Naive thymus-derived CD8-positive, alpha-beta T cell (primary cell): ENCODE results near the gene C4orf17. TPM values are rescaled to one million over a fixed set of nuclear protein-coding genes. Genes with fewer than 3 reads are reported as not detected.

Source experiments
- ATAC-seq, 2 donors: fragments of 150-1000 bp; cut with Tn5 transposase in 1 of 2; sonication (Bioruptor Pico), chemical (Tn5 transposase) in 1 of 2; 1 replicate in 1 of 2; 2 replicates in 1 of 2; pipeline ENCODE4 v1.10.0; 2021; ENCODE audit warnings: mild to moderate bottlenecking in 2 of 2, moderate library complexity in 2 of 2
- POLR2A ChIA-PET: fragments of 350-600 bp; sonication (Branson Sonifier 250); formaldehyde crosslinking; loops from one replicate; lab custom pipeline; 2021; ENCODE audit warnings: antibody characterized with exemption; lab: Charles Lee
- DNase-seq, 10 donors: peaks; one replicate each; pipeline versions ENCODE4 v3.0.0 to v3.0.0-alpha.2; 2020 to 2022
- H3K27ac Mint-ChIP-seq, 10 donors: one replicate each; pipeline ENCODE4 v1.8.0; 2020 to 2022; ENCODE audit warnings: mild to moderate bottlenecking in 10 of 10, mixed read lengths in 10 of 10, moderate library complexity in 4 of 10, inconsistent platforms in 1 of 10
- H3K27me3 Mint-ChIP-seq, 5 donors: one replicate each; pipeline ENCODE4 v1.8.0; 2021 to 2022; ENCODE audit warnings: mixed read lengths in 5 of 5
- H3K36me3 Mint-ChIP-seq, 3 donors: one replicate each; pipeline ENCODE4 v1.8.0; 2020 to 2022; ENCODE audit warnings: mixed read lengths in 3 of 3, mild to moderate bottlenecking in 2 of 3, inconsistent platforms in 1 of 3
- H3K4me1 Mint-ChIP-seq, 4 donors: one replicate each; pipeline ENCODE4 v1.8.0; 2021 to 2022; ENCODE audit warnings: mixed read lengths in 4 of 4
- H3K4me3 Mint-ChIP-seq, 10 donors: one replicate each; pipeline ENCODE4 v1.8.0; 2020 to 2022; ENCODE audit warnings: mild to moderate bottlenecking in 10 of 10, mixed read lengths in 10 of 10, moderate library complexity in 6 of 10, inconsistent platforms in 1 of 10
- H3K9me3 Mint-ChIP-seq, 9 donors: one replicate each; pipeline ENCODE4 v1.8.0; 2020 to 2022; ENCODE audit warnings: mixed read lengths in 9 of 9, mild to moderate bottlenecking in 3 of 9, inconsistent platforms in 1 of 9, moderate library complexity in 1 of 9
- polyA plus RNA-seq, 3 donors: library from polyadenylated mRNA; unstranded; fragments of 300-500 nt; fragmentation: Illumina TruSeq; gene quantifications; one replicate each; pipeline ENCODE4 v1.2.3, GENCODE V29; 2021
- total RNA-seq, 8 experiments: library from RNA in 2 of 8; stranded (reverse) in 2 of 8; gene quantifications; one replicate each; pipeline ENCODE4 v1.2.3 and lab custom pipeline; 2021 to 2026

The C4orf17 gene
- total and polyA plus RNA-seq, 5 experiments from 2014 or later, result not detected

GRCh38 chr4:99587309-99587708 lies 76.5 kb downstream of the C4orf17 start:
- Mint-ChIP-seq H3K27ac (no peak overlapping the region), H3K36me3 (no peaks in the 10 kb centered on the region), H3K27me3 (peaks cover 0 to 21% (median 6%) of the 10 kb centered on the region in 5 donors), H3K4me1 (no peaks in the 10 kb centered on the region), H3K4me3 (no peak overlapping the region), H3K9me3 (no peaks in the 10 kb centered on the region)
- DNase-seq (no peak), ATAC-seq (no peak)
- POLR2A ChIA-PET, result no interaction called here

DNA sequence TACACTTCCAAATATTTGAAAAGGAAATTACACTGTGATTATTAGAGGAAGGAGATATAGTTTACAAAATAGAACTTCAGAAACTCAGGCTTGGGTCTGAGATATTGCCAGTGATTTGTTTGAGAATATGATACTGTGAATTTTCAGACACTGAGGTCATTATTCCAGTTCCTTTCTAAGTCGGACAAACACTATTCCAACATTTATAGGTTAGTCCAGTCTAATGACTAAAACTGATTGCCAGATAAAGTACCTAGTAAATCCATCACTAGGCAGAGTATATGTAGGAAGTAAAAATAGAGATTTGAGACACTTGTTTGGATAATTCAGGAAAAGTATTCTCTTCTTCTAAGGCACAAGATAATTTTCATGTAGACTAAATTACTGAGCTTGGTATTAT lies 77.0 kb downstream of the C4orf17 start:
- Mint-ChIP-seq H3K27me3 (peaks cover 0 to 19% (median 6%) of the 10 kb centered on the region in 5 donors), H3K9me3 (no peaks in the 10 kb centered on the region), H3K4me3 (no peak overlapping the region), H3K36me3 (no peaks in the 10 kb centered on the region), H3K27ac (no peak overlapping the region), H3K4me1 (no peaks in the 10 kb centered on the region)
- no peak for DNase-seq
- POLR2A ChIA-PET, result no interaction called here
- no peak for ATAC-seq

- Mint-ChIP-seq H3K36me3 (no peaks in the 10 kb centered on the region), H3K4me3 (no peak overlapping the region), H3K4me1 (no peaks in the 10 kb centered on the region), H3K9me3 (no peaks in the 10 kb centered on the region), H3K27me3 (peaks cover 0 to 3% (median 1%) of the 10 kb centered on the region in 5 donors), H3K27ac (no peak overlapping the region)
- POLR2A ChIA-PET, result no interaction called here
- DNase-seq (no peak), ATAC-seq (no peak)
Measured at GRCh38 chr4:99591757-99592156, 80.9 kb downstream of the C4orf17 start.

Other genes starting within 250 kb of the C4orf17 start
- not detected for gene ADH1A, start 220.0 kb upstream of the C4orf17 start, total RNA-seq
- gene ADH1A, start 220.0 kb upstream of the C4orf17 start, polyA plus RNA-seq, result not detected
- not detected for gene ADH1B, start 189.6 kb upstream of the C4orf17 start, total RNA-seq
- not detected for gene ADH1B, start 189.6 kb upstream of the C4orf17 start, polyA plus RNA-seq
- gene ADH1C, start 158.3 kb upstream of the C4orf17 start, total RNA-seq, result not detected
- gene ADH1C, start 158.3 kb upstream of the C4orf17 start, polyA plus RNA-seq, result not detected
- gene ADH7, start 75.7 kb upstream of the C4orf17 start, total RNA-seq, result not detected
- gene ADH7, start 75.7 kb upstream of the C4orf17 start, polyA plus RNA-seq, result not detected
- 1 to 10 TPM; 5.2 to 8.7 TPM for gene TRMT10A, start 53.0 kb downstream of the C4orf17 start, total RNA-seq
- 1 to 10 TPM; 2.5 to 2.9 (median 2.6) TPM for gene TRMT10A, start 53.0 kb downstream of the C4orf17 start, polyA plus RNA-seq
- under 1 TPM in 1 of 2 experiments, not detected in 1; 0.73 TPM for gene MTTP, start 63.8 kb downstream of the C4orf17 start, total RNA-seq
- not detected for gene MTTP, start 63.8 kb downstream of the C4orf17 start, polyA plus RNA-seq
- gene C4orf54, start 146.8 kb downstream of the C4orf17 start, total RNA-seq, result not detected
- not detected for gene C4orf54, start 146.8 kb downstream of the C4orf17 start, polyA plus RNA-seq